ENCODE data around the gene KIF26B. TPM values are rescaled to one million over a fixed set of nuclear protein-coding genes. Genes with fewer than 3 reads are reported as not detected.

Gene KIF26B
- total and polyA plus RNA-seq, 7 donors: 0.01 to 0.32 (median 0.06) TPM

GRCh38 chr1:245650441-245650960 is 495.7 kb downstream of the KIF26B start:
- ATAC-seq: no peak
- Histone ChIP-seq H3K9me3 (no peaks in the 10 kb centered on the region), H3K36me3 (ENCODE audit: insufficient read depth in 1 of 2, low read depth in 1 of 2) (no peaks in the 10 kb centered on the region), H3K27ac (no peak overlapping the region), H3K27me3 (ENCODE audit: insufficient read depth in 3 of 3, low read length in 2 of 3) (no peaks in the 10 kb centered on the region), H3K4me1 (no peaks in the 10 kb centered on the region), H3K4me3 (no peak overlapping the region)
- TF ChIP-seq CTCF (IDR thresholded peaks at IDR 0.05): no peak
- no peak for DNase-seq
- intact Hi-C loops (cut with DNase I): no loop called here
- WGBS, 3 donors: 78 to 89% (median 87%) methylated on average over 7 of the region's 7 CpGs

- TF ChIP-seq CTCF (IDR thresholded peaks at IDR 0.05): no peak
- Histone ChIP-seq H3K27ac (no peak overlapping the region), H3K4me3 (no peak overlapping the region), H3K27me3 (ENCODE audit: insufficient read depth in 3 of 3, low read length in 2 of 3) (no peaks in the 10 kb centered on the region), H3K36me3 (ENCODE audit: insufficient read depth in 1 of 2, low read depth in 1 of 2) (no peaks in the 10 kb centered on the region), H3K4me1 (no peaks in the 10 kb centered on the region), H3K9me3 (no peaks in the 10 kb centered on the region)
- DNase-seq (no peak), ATAC-seq (no peak)
- WGBS, 3 donors: 65 to 77% (median 71%) methylated on average over 3 of the region's 3 CpGs
- intact Hi-C loops (cut with DNase I): no loop called here
Measured at GRCh38 chr1:245651093-245651492, 496.3 kb downstream of the KIF26B start.

- Histone ChIP-seq H3K4me1 (no peaks in the 10 kb centered on the region), H3K27ac (no peak overlapping the region), H3K4me3 (no peak overlapping the region), H3K27me3 (ENCODE audit: insufficient read depth in 3 of 3, low read length in 2 of 3) (no peaks in the 10 kb centered on the region), H3K9me3 (no peaks in the 10 kb centered on the region), H3K36me3 (ENCODE audit: insufficient read depth in 1 of 2, low read depth in 1 of 2) (no peaks in the 10 kb centered on the region)
- ATAC-seq (no peak), DNase-seq (no peak)
- intact Hi-C loops (cut with DNase I): no loop called here
- WGBS, 3 donors: 92 to 97% (median 95%) methylated on average over 4 of the region's 4 CpGs
- no peak for TF ChIP-seq CTCF (IDR thresholded peaks at IDR 0.05)
Measured at GRCh38 chr1:245652116-245652515, 497.3 kb downstream of the KIF26B start.

GRCh38 chr1:245652660-245653427 is 498.1 kb downstream of the KIF26B start:
- Histone ChIP-seq H3K36me3 (ENCODE audit: insufficient read depth in 1 of 2, low read depth in 1 of 2) (no peaks in the 10 kb centered on the region), H3K27ac (no peak overlapping the region), H3K4me3 (no peak overlapping the region), H3K9me3 (no peaks in the 10 kb centered on the region), H3K27me3 (ENCODE audit: insufficient read depth in 3 of 3, low read length in 2 of 3) (no peaks in the 10 kb centered on the region), H3K4me1 (no peaks in the 10 kb centered on the region)
- no peak for TF ChIP-seq CTCF (IDR thresholded peaks at IDR 0.05)
- ATAC-seq (no peak), DNase-seq (no peak)
- intact Hi-C loops (cut with DNase I): no loop called here
- 61 to 71% (median 68%) methylated on average over 17 of the region's 17 CpGs for WGBS, 3 donors
